ENCODE results near the gene RYR3.

Gene RYR3

DNA sequence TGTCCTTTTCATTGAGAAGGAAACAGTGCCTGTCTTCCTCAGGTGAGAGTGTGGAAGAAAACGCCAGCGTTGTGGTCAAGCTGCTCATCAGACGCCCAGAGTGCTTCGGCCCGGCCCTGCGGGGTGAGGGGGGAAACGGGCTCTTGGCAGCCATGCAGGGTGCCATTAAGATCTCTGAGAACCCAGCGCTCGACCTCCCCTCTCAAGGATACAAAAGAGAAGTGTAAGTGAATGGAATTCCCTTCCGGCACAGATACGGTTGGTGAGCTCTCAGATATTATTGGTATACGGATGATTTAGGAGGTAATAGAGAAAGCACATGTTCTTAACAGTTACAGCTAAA lies 411.9 kb downstream of the RYR3 start:
- DNase-seq, result no peak

DNA sequence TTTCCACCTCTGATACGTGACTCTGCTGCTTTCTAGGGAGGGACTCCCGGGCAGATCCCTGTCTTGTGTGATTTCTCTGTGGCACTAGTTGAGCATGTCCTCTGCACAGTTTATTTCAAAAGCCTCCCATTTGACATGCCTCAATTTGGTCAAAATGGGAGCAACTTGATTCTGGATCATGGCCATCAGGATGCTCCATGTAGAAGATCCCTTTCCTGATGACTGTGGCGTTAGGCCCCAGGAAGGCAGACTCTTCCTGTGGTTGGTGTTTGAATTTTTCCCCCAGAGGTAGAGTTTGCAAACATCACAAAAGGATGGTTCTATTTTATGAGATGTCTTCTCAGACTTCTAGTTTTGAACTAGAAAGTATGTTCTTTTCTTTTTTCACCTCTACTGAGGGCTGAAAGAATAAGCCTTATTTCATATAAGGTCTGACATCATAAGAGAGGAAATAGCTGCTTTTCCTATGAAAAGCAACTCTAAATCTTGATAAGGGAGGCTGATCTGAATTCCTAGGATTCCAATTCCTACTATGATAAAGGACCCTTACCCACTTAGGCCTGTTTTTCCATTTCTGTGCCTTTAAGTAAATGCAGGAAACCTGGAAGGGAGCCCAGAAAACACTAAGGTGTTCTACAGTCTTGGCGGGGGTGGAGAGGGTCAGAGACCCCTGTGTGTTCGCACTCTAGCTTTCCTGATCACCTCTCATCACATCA lies 413.7 kb downstream of the RYR3 start:
- DNase-seq, result no peak

DNA sequence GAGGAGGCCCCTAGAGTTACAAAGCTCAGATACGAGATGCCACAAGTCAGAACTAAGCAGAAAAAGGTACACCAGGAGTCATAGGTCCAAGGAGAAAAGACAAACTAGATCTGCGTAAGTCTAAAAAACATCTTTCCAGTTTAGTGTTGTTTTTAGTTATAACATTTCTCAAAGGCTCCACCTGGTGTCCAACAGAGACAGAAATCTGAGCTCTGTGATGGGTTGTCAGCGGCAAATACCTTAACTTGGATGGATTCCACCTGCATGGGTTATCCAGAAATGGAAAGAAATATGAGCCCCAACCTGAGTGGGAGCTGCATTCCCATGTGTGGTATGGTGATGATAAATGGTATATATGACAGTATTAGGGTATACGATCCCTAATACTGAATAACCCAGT lies 418.9 kb downstream of the RYR3 start:
- DNase-seq, result peak; percentile 8

DNA sequence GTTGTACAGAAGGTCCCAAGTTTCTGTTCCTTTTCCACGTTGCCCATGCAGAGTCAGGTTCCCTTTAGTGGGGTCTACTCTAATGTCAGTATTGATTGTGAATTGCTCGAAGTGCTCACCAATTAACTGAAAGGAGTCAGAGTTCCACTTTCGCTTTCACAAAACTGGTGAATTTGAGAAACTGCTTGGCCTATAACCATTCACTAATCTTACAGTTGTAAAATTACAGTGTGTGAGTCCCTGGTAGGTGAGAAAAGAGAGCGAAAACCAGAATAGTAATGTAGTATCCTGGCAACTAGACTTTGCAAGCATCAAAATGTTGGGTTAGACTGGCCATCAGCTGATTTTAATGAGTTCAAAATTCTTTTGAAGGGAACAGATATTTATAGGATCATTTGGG lies 420.0 kb downstream of the RYR3 start:
- no peak for DNase-seq

DNA sequence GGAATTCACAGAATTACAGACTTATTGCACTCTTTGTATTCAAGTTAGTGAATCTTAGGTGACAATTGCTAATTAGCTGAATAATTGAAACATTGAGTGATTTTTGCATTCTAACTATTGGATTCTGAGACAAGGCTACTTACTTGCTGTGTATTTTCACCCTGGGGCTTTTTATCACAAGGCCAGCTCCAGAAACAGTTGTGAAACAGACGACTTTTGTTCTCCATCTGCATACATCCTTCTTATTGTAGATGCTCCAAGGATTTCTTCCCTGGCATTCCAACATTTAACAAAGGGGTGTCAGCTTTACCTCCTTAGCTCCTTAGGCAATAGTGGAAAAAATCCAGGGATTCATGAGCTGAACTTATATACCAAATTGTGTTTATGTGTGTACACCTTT lies 424.4 kb downstream of the RYR3 start:
- DNase-seq, result no peak

DNA sequence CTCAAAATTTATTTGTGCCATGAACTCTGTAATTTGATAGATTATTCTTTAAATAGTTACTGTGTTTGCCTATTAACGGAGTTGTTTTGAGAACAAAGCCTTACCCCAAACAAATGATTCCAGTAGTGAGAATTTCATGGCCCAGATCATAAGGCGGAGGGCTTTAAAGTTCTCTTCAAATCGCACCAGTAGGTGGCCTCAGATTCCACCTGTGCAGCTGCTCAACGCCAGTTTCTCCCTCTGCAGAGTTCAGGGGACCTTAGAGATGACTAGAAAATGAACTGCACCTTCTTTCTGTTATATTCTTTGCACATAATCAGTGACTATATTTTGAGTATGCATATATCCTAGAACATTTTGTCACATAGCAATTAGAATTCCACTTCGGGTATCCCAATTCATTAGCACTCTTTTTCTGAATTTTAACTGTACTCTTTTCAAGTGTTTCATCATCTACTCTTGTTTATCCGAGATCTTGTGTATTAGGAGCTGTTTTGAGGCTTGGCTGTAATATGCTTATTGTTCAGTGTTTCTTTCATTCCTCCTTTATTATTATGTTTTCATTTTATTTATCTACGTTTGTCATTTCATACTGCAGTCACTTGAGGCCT lies 425.0 kb downstream of the RYR3 start:
- peak; percentile 37 for DNase-seq

DNA sequence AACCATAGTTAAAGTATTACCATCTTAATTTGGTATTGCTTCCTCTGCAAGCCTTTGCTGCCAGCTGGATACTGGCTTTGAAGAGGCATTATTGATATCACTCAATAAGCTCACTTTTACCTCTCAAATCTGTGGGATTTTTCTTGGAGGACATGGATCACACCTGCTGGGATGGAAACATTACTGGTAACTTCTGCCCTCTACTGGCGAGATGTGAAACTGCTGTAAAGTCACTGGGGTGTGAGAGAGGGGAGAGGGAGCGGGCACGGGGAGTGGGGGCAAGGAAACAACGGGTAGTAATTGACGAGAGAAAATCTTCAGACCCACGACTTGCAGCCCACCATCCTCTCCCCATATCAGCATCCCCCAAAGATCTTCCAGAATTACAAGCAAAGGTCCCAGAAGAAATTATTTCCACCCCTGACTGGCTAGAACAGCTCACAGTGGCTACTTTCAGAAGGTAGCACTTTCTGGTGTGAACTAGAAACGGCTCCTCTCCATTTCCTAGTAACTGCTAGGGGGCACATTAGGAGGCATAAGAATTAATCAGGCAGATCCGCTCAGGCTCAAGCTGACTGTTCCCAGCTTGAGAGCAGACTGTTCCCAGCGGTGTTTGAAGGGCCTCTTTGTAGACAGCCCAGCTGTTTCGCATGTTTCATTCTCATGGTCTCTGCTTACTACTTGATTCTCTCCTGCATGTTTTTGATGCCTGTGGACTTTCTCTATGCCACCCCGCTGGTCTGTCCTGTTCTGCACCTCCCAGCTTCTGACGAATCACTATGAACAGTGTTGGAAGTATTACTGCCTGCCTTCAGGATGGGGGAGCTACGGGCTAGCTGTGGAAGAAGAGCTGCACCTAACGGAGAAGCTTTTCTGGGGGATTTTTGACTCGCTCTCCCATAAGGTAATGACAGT lies 427.2 kb downstream of the RYR3 start:
- peak; percentile 14 for DNase-seq

DNA sequence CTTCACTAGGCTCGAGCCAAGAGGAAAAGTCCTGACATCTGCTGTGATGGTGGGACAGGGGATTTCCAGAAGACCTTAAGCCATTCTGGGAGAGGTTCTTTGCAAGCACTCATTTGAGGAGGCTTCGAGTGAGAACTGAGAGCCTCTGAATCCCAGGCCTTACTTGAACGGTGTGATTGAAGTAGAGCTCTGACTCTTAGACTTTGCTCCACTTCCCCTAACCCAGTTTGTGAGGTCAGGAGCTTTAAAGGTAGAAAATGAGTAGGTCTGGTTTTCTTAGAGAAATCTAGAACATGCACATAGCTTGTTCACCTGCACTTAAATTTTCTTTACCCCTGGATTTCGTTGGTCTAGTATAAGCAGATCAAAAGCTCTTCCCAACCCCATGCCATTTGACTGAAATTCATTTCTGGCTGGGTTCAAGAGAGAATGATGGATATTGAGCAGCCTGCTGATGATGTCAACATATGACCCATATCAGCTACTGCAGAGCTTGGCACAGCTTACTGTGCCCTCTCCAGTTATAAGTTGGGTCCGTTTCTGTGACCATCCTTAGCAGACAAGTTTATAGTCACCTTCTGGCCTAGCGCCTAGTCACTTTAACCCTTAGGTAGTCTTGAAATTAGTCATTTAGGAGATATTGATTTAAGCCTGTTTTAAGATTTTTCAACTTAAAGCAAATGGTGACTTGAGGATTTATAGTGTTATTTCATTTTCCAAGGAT lies 428.3 kb downstream of the RYR3 start:
- no peak for DNase-seq

DNA sequence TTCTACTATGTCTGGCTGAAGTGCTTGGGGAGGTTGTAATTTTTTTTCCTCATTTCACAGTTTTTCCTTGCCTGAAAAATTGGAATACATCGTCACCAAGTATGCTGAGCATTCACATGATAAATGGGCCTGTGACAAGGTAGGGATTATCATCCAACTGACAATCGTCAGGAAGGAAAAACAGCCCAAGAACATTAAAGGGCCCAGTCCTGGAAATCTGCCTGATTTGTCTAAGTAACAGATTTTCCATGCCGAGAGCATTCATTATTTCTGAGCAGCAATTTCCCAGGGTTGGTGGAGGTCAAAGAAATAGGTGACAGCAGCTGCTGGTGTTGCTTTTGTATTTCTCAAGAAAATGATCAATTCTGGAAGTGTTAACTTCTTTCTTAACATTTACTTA lies 431.5 kb downstream of the RYR3 start:
- DNase-seq, result peak; percentile 17

DNA sequence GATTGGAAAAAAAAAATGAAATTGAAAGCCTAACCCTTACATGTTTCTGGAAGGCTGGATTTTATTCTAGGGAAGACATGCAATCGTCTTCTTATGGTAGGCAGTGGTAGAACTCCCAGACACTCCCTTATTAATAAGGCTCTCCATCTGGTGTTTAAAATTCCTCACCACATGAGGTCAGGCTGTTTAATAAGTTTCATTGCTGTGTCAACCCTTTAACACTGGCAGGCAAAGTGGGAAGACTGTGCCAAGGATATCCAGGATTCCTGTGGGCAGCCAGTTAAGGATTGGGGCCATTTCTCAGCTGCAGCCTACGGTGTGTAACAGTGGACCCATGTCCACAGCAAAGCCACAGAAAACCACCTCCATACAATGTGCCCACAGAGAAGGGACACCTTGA lies 432.0 kb downstream of the RYR3 start:
- DNase-seq, result peak; percentile 40

DNA sequence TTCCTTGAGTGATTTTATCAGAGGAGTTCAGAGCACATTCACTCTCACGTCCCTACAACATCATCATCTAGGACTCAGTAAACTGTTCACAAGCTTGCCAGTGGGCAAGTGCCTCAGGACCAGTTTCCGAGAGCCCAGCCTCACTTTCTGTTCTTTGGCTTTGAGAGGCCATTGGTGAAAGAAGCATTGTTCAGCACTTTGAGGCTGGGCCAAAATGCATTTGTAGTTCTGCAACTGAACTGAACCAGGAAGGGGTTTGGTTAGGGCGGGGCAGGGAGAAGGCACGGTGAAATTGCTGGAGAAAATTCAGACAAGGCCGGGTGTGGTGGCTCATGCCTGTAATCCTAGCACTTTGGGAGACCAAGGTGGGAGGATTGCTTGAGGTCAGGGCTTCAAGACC lies 435.4 kb downstream of the RYR3 start:
- no peak for DNase-seq

DNA sequence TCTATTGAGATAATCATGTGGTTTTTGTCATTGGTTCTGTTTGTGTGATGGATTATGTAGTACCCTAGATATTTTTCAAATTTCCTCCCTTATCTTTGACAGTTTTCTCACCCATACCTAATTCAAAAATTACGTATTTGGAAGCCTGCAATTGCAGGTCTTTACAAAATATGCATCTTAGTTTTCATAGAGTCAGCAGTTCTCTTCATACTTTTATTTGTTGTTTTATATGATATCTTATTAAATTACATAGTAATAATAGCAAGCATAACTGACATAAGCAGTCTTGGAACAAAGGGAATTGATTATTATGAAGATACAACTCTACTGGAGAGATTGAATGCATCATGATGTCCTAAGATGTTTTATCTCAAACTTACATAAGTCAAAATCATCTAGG lies 442.2 kb downstream of the RYR3 start:
- no peak for DNase-seq

DNA sequence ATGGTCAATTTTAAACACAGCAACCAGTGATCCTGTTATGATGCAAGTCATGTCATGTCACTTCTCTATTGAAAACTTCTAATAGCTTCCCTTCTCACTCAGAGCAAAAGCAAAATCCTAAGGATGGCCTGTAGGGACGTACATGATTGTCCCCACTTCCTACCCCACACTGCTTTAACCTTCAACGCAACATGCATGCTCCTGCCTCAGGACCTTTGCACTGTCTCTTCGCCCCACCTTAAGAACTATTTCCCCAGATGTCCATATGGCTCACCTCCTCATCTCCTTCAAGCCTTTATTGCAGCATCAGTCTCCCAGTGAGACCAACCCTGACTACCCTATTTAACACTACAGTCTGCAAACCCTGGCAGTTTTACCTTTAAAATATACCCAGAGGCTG lies 443.5 kb downstream of the RYR3 start:
- no peak for DNase-seq

DNA sequence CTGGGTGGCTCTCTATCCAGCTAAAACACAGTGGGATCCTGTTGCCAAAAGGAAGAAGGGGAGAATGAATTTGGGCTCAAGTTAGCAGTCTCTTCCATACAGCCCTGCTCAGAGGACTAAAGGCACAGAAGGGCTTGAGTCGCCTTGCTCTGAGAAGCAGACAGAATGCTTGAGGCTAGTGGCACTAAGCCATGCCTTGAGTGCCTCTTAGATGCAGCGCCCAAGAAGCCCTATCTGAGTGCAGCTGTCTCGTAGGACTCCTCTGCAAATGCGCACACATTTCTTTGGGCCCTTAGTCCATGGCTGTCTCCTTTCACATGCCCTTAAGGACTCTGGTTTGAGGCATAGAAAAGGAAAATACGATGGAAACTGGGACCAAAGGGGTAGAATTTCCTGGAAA lies 446.2 kb downstream of the RYR3 start:
- no peak for DNase-seq

DNA sequence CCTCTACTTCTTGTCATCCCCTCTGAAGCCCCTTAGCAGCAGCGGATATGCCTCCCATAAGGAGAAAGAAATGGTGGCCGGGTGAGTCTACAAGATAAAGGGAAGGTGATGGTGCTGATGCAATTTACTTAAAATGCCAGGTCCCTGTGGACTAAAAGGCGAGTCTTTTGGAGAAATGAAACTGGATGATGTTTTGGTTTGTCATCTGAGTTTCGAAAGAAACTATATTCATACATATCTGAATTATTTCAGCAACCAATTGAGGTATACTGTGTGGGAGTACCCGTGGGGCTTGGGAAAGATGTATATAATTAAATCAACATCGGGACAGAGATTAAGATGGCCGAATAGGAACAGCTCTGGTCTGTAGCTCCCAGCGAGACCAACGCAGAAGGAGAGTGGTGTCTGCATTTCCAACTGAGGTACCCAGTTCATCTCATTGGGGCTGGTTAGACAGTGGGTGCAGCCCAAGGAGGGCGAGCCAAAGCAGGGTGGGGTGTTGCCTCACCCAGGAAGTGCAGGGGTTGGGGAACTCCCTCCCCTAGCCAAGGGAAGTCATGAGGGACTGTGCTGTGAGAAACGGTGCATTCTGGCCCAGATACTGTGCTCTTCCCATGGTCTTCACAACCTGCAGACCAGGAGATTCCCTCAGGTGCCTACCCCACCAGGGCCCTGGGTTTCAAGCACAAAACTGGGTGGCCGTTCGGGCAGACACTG lies 446.9 kb downstream of the RYR3 start:
- no peak for DNase-seq

DNA sequence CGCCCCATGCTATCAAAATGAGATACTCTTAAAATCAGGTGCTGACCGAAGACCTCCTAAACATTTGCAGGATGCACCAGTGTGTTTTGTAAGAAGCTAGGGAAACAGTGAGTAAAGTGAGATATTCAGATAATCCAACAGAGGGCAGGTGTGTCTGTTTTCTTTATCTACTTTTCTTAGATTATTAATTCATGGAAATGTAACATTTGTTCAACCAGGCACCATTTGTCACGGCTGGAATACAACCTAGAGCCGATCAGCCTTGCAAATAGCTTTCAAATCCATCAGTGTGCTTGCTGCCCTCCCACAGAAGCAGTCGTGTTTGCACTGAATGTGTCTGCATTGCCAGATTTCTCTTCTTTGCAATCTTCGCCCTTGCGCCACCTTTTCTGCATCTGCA lies 455.6 kb downstream of the RYR3 start:
- DNase-seq, result no peak

DNA sequence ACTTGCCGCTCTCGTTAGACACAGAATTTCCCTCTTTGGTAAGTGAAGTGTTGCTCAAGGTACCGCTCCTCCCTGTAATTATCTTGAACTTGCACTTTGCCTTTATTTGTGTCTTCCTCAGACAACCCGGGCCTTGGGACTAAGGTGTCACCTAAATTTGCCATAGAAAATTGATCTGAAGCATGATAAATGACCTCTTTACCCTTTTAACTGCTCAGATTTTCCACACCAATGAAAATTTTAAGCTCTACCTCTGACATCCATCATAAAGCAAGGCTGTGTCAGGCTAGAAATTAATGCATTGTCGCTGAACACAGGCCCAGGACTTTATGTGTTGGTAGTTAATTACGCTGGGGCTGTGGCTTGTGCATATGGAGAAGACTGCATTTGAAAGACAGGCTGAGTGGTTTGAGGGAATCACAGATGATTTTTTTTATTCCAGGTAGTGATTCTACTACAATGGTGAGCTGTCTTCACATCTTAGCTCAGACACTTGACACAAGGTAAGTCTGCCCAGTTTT lies 458.0 kb downstream of the RYR3 start:
- DNase-seq, result no peak

DNA sequence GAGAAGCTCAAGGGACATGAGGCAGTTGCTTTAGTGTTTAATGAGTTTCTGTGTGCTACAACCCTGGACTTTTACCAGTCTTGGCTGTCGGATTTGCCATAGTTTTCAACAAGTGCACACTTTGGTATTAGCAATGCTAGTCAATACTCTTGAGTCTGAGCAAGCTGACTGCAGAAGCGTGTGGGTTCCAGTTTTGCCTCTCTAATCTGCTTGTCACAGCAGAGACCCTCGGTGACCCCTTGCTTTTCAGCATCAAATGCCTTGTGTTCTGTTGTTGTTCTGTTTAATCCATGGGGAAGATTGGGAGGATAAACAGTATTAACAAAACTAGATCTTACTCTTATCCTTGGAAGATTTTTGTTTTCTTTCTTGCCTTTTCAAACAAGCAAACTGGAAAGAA lies 463.2 kb downstream of the RYR3 start:
- no peak for DNase-seq

DNA sequence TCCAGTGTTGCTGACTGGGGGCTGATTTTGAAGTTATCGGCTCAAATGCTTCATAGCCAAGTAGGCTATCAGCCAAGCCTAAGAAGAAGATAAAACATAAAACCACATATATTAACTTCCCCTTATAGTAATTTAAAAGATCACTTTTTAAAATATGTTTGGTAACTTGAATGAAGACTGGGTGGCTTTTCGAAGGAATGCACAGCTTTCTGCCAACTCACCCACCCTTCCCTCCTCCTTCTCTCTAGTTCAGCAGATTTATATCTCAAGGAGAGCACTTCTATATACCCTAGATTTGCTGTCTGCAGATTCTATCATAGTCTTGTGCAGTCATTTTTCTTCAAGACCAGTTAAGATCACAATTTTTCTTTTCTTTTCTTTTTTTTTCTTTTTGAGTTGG lies 468.1 kb downstream of the RYR3 start:
- DNase-seq, result no peak

DNA sequence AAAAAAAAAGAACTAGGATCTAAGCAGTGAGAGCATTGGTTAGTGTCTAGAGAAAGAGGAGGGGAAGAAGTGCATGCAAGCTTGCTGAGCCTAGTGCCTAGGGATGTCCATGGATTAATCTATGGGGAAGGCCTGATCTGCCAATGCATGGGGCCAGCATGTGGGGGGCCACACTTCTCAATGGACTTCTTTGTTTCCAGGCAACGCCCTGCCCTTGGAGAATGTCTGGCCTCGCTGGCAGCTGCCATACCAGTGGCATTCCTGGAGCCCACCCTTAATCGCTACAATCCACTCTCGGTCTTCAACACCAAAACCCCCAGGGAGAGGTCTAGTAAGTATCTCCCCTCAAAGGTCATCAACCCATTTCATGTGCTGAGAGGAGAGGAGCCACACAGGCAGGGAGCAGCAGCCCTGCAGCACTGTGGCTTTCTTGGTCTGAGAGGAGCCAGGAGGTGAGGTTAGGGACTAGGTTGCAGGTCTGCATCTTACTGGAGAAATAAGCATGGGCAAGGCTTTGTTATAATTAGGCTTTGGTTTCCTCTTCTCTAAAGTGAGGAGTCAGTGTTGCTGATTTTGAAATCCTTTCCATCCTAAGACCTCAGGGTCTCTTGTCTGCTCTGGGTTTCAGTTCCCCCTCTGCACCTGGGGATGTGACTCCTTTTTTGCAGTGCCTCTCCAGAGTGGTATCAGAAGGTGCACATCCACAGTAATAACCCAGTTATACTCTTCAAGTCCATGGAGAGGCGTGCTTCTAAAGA lies 469.4 kb downstream of the RYR3 start:
- DNase-seq, result no peak

DNA sequence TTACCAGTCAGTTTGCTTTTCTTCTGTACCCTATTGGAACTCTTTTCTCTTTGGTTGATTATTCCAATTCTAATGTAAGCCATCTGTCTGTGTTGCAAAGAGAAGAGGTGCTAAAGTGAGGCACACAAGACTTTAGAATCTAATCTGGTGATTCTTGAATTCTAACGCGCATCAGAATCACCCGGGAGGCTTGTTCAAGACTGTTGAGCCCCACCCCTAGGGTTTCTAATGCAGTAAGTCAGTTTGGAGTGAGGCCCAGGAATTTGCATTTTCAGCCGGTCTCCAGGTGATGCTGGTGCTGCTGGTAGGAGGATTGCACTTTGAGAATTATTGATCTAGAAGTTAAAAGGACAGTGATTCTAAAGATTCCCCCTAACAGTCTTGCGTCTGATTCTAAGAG lies 472.2 kb downstream of the RYR3 start:
- no peak for DNase-seq
